Embryonic facial prominence (tissue), 1 donor: Measurements from ENCODE around the gene TLE1.

Source experiments
- DNase-seq: peaks from one replicate; pipeline ENCODE4 v3.0.0-alpha.2; 2016; ENCODE audit errors: extremely low spot score

Gene TLE1

DNA sequence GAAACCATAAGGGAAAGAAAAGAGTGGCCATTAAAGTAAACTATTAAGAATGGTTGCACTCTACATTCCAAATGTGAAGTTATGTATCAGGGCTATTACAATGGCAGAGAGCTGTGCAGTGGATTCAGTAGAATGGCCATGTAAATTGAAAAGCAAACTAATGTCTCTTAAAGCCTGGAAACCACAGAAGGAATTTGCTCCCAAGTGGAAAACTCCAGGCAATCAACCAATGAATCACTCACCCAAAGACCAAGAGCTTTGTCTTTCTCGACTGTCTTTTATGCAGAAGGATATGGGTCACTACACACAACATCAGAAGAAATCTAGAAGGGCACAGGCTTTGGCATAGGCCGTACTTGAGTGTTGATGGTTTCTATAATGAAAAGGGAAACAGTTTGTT is 114.9 kb downstream of the TLE1 start:
- no peak for DNase-seq

DNA sequence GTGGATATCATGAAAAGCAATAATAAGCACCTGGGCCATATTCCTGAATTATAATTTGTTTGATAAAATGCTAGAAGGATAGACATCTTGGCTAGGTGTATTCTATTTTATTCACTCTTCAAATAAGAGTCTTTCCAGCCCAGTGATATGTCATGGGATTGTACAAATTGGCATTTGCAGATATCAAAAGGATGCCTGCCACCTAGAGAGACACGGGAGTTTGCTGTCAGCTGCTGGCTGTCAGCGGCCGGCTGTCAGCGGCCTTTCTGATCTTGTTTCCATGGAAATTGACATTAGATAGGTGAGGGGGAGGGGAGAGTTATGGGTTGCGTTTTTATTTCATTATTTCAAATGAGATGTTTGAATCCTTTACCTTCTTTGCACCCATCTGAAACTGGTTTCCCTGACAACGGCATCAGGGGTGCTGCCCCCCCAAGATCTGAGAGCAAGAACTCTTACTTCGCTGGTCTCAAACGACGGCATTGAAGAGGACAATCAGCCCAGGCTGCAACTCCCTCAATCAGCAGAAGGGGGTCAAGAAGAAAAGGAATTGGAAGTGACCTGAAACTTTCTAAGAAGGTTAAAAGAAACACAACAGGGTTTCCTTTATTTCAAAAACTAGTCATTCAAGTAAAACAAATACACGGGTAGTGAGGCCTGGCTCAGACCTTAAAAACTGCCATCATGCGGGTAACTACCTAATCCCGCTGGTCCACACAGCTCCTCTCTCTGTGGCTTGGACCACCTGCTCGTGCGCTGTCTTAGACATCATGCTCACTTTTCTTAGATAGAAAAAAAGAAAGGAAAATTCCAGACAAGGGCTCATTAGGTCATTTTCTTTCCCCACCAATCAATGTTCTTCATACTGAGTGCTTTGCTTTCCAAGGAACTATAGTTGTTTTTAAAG is 115.7 kb downstream of the TLE1 start:
- no peak for DNase-seq

DNA sequence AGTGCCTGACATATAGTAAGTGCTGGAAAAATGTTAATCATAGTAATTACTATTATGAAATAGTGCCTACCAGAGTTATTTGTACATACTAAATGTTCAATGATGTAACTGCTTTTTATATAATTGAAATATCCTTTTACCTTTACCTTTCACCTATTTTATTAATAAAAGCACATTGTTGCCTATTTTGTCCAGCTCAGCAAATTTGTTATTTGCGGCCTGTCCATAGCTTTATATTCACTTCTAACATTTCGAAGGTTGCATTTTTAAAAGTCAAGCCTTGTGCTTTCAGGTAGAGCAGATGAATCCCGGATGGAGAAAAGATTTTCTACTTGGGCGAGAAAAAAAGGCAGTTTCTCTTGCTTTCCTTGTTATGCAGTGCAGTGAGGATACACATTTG is 119.3 kb downstream of the TLE1 start:
- DNase-seq = no peak

DNA sequence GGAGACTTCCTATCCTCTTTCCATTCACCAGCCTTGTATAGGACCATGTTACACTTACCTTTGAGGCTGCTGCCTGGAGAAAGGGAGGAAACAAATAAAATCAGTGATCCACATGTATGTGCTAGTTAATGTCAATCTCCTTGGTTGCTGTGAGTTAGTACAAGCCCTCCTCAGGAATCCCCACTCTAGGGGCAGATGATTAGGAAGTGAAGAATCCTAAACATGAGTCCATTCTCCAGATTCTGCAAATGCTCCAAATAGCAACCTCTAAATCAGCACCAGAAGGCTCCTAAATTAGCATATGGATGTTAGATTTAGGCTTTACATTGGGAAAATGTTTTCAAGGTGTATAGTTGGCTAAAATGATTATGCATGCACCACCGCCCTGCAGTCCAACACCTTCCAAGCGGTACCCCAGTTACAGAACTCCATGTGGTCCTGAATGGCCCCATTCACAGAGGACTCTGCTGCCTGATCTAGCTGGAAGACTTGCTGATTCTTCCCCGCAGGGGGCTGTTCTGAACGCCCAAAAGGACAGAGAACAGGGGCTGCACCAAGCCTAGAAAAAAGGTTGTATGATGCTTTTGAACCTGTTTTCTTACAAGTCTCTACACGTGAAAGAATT is 123.2 kb downstream of the TLE1 start:
- no peak for DNase-seq

DNA sequence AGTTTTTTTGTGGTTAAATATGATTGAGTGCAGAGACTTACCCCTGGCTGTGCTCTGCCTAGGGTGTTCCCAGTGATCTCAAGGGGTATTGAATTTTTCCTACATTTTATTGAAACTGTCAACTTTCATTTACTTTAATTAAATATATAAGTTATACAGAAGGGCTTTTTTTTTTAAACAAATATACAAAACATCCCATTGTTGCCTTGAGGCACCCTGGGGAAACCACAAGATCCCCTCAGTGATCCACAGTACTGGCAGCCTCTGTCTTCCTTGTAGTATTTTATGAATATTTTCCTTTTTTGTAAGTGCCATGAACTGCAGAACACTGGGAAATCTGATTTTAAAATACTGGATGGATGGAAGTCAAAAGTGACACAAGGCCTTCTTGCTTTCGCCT is 123.7 kb downstream of the TLE1 start:
- DNase-seq = no peak

DNA sequence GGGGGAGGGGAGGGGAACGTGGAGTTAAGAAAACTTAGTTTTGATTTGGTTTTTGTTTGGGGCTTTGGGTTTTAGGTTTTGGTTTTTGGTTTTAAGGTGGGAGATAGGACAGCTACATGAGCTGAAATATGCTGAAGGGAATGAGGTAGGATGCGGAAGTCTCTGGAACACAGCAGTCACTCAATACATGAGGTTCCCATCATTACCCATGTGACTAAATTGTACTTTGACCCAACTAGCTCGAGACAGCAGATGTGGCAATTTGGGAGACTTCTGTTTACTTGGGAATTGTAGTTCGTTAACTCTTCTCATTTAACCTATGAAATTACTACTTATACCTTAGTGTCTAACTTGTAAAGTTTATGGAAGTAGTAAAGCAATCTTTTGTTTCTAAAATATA is 124.2 kb downstream of the TLE1 start:
- no peak for DNase-seq

DNA sequence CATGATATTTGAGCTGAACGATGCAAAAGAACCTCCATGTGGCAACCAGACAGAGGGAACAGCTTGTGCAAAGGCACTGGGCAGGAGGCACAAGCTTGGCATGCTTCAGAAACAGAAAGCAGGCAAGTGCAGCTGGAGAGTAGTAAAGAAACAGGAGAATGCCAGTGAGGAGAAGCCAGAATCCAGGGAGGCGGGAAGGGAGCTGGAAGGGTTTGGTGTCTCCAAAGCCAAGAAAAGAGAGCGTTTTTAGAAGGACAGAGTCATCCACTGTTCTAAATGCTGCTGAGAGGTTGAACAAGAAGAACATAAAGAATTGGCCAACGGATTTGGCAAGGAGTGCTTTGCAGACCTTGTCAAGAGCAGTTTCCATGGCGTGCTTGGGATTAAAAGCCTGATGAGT is 124.7 kb downstream of the TLE1 start:
- no peak for DNase-seq

DNA sequence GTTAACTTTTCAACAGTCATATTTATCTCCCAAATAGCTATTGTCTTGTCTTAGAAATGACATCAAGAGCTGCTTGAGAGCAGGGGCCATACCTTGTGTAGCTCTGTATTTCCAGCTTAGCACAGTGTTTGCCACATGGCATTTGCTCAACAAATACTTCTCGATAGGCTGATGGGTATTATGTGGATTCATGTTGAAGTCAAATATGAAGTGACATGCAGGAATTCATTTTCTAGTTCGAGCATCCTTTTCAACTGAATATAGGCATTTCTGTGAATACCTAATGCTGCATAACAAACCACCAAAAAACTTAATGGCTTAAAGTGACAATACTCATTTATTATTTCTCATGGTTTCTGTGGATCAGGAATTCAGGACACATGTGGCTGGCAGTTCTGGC is 125.6 kb downstream of the TLE1 start:
- no peak for DNase-seq

DNA sequence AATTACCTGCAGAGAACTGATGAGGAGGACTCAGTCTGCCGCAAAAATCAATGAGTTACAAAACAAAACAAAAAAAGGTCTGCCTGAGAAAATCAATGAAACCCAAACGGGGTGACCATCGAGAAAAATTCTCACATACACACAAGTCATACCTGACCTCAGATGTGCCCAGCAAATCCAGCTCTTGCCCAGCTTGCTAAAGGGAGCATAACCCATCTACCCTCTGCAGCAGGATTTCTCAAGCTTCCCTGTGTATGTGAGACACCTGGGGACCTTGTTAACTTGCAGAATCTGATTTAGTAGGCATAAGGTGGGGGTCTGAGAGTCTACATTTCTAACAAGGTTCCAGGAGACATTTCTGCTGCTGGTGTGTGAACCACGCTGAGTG is 126.3 kb downstream of the TLE1 start:
- DNase-seq = no peak

DNA sequence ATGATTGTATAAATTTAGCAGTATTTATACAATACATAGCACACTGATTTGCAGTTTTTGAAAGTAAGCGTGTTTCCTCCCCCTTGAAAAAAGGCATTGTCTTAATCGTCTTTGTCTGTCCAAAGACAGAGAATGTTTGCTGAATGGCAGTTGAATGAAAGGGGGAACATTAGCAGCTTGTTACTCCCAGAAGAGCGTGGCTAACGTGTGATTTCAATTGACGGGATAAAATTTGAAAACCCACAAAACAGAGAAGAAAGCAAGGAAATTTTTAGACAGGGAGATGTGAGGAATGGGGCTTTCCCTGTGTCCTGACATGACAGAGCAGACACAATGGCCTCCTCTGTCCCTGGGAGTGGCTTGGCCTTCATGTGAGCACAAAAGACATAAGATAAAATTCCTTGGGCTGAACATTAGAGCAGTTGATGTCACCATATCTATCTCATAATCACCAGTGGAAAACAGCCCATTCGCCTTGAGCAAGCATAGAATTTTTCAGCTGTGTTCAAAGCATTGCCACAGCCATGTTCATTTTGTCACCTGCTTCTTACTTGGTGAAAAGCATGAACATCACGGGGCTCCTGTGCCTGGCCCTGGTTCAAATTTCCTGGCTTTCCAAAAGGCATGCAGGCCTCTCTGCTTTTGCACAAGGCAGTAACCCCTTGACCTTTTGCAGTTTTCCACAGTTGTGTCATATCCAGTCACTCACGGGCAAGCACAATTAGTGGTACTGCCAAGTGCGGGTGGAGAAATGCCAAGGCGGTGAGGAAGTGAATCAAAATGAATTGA is 126.9 kb downstream of the TLE1 start:
- no peak for DNase-seq

DNA sequence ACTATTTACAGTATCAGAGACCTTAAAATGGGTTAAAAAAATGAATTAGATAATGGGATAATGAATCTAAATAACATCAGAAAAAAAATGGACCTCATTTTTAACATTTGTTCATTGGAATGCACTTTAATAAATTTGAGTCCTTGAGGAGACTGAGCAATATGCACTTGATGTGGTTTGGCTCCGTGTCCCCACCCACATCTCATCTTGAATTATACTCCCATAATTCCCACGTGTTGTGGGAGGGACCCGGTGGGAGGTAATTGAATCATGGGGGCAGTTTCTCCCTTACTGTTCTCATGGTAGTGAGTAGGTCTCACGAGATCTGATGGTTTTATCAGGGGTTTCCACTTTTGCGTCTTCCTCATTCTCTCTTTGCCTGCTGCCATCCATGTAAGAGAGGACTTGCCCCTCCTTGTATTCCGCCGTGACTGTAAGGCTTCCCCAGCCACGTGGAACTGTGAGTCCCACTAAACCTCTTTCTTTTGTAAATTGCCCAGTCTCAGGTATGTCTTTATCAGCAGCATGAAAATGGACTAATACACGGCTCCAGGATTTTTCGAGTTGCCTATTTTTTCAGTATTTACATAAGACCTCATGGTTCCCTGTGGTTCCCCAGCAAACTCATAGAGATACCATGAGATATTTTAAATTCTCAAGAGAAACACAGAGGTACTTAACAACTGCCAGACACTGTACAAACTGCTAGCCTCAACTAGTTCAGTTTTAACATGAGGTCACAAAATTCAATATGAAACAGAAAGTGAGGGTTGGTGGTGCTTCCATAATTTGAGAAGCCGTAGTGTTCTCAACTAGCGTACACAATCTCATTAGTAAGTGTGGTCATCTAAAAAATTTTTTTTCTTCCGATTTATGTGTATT is 128.3 kb downstream of the TLE1 start:
- DNase-seq = no peak

DNA sequence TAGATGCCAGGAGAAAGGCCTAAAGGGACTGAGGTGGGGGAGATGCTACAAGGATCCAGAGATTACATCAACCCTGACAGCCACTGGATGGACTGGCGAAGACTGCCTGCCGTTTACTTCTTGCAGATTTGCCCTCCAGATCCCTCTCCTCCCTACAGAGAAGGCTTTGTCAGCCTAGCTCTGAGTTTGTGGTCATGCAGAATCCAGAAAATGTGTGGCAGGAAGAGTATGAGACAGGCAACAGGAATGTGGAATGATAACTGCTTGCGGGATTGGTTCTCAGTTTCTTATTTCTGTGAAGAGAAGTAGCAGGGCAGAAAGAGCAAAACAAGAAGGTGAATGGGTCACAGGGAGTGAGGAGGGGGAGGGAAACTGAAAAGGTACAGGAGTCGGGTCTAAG is 129.6 kb downstream of the TLE1 start:
- DNase-seq = no peak

DNA sequence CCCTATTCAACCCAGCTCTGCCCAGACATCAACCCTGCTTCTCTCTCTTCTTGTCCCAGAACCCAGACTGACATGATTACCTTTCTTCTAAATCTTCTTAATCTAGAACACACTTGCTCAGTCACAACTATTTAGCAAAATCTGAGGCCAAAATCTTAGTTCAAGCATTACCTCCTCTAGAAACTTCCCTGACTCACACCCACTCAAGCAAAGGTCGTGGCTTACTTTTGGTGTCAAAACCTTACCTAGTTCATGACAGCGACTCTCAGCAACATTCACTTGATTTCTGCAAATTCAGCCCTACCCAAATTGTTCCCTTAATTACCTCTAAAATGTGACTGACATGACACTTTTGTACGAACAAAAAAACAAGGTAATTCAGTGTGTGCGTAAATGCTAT is 130.2 kb downstream of the TLE1 start:
- no peak for DNase-seq

DNA sequence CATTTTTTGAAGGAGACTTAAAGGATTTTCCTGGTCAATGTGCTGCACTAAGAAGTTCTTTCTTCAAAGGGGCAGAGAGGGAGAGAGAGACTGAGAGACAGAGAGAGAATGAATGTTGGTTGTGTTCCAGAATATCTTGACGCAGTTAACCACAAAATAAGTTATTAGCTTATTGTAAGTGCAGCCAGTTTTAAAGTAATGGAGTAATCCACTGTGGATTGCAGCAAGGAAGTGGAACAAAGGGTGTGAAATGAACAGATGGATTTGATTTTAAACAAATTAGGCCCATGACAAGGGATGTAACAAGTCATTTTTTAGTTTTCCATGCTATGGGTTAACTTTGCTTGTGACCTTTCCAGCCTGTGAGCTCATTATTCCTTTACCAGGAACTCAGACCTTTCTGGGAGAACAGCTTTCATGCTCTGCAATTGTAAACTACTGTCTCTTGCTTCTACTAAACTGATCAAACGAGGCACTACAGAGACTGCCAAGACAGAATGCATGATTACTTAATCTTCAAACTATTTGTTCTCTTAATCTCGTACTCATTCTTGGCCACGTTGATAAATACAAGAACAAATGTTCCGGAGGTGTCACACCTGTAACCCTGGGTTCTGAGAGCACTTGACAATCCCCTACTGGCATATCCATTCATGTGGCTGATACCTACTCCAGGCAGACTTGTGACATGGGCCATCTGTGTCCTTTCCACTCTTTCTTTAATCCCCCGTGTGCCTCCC is 131.1 kb downstream of the TLE1 start:
- peak; percentile 51 for DNase-seq

DNA sequence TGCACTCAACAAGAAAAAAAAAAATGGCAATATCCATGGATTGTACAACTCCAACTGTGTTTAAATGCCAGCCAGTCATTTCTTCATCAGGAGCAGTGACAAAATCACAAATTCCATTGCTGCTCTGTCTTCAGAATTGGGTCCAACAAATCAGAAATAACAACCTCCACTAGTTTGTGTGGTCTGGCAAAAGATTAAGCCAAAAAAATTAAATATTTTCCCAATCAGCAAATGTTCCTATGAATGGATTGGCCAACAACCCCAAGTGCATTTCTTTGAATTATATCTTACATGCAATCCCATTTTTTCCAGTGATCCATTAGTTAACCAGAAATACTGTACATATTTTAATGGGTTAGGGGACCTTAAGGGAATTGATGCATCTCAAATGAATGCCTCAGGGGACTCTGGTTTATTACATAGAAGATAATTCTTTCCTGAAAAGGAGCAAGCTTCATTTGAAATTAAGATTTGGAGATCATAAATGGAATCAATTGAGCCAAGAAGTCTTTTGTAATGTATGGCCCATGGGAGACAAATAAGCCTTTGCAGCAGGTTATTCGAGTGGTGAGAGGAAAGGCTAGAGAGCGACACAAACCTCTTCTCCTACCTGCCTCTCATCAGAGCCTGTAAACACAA is 131.8 kb downstream of the TLE1 start:
- DNase-seq = no peak

DNA sequence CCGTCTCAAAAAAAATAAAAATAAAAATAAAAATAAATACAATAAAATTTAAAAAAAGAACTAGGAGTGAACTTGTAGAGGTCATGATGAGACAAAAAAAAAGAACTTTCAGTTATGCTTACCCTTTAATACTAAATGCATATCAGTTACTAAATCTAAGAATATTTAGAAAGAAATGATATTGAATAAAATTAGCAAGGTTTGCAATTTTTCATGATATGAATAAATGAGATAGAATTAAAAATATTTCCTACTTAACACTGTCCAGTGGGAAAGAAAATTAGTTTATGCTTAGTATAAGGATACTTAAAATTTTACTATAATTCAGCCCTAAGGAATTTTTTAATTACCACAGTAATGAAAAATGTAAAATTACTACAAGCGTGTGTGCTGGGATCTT is 132.4 kb downstream of the TLE1 start:
- DNase-seq = no peak

DNA sequence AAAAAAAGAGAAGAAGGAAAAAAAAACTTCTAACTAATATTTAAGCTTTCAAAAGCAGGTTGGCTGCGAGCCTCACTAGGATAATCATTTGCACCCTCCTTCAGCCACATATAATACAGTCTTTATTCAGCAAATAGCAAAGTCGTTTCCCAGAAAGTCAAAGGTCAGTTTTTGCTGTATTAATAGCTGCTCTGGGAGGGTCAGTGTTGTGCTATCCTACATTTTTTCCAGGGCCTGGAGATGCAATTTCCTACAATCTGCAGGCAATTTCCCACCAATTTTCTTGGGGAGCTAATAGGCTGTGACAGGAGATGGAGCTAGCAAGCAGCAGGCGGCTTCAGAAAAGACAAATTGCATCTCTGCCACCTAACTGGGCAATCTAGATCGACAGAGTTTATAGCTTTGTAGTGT is 136.8 kb downstream of the TLE1 start:
- DNase-seq = no peak

DNA sequence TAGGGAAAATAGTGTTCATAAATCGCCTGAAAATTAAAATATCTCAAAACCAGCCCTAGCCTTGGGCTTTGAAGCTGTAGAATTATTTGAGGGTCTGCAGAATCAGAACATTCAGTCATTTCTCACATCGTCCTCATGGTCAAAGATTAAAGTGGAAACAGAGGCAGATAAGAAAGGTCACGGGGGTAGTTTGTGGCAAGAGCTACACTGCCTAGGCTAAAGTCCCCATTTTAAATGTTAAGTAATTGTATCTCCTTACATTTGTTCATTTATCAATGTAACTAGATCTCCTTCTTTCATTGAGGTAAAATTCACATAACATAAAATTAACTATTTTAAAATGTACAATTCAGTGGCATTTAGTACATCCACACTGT is 139.2 kb downstream of the TLE1 start:
- no peak for DNase-seq

DNA sequence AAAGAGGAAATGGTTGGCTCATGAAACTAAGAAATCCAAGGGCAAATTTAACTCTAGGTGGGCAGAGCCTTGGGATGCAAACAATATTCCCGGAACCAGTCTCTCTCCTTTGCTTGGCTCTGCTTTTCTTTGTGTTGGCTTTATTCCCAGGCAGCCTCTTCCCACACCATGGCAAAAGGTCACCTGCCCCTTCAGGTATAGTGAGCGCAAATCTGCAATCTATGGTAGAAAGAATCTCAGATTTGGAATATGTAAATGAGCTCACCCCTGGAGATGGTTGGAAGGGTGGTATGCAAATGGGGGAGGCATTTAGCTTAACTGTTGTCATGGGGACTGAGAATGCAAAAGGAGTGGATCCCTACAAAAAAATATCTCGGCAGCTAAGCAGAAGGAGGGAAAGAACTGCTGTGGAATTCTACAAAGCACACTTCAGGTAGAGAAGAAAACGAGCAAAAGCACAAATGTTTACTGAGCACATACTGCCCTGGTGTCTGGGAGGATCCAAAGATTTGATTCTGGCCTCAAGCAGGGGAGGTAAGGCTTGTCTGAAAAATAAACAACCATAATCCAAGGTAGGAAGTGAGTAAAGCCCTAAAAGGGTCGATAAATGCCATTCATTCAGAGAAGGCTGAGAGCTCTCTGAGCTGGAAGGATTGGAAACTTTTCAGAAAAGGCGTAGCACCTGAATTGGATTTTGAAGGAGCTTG is 139.7 kb downstream of the TLE1 start:
- no peak for DNase-seq

DNA sequence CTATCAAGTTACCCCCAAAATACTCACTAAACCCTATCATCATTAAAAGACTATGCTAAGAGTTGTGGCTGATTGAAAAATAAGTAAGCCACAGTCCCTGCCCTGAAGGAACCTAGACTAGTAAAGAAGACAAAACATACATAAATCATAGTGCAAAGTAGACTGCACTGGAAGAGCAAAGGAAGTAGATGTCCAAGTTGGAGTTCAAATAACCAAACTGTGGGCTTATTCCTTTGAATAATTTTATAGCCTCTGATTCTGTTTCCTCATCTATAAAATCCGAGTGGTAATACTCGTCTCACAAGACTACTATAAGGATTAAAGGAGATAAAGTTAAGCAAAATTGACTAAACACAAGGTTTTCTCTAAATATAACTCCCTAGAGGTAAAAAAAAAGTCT is 140.4 kb downstream of the TLE1 start:
- DNase-seq = no peak
